Measurements from ENCODE around the gene FRMPD4.
"Not testable (repeated sequence)": the region's sequence is repeated elsewhere in the genome, so short reads cannot be mapped to it uniquely, and the experiment has no call there.

The FRMPD4 gene

DNA sequence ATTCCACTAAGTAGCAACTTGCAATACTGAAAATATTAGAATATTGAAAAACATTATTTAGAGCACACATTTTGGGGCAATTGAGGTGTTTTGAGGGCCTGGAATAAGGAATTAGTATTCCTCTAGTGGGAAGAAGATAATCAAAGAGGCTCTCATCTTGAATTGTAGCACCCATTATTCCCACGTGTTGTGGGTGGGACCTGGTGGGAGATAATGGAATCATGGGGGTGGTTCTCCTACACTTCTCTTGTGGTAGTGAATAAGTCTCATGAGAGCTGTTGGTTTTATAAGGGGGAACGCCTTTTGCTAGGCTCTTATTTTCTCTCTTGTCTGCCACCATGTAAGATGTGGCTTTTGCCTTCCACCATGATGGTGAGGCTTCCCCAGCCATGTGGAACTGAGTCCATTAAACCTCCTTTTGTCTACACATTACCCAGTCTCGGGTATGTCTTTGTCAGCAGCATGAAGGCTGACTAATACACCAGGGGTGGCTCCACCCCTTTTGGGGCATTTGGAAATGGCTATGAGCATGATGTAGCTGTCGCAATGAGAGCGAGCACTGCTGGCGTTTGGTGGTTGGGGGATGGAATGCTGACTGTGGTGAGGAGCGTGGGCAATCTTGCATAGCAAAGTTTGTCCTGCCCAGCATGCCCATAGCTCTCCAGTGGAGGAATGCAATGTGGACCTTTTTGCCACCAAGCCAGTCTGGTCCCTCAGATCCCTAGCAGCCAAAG lies 308.2 kb downstream of the FRMPD4 start:
- no peak for DNase-seq

DNA sequence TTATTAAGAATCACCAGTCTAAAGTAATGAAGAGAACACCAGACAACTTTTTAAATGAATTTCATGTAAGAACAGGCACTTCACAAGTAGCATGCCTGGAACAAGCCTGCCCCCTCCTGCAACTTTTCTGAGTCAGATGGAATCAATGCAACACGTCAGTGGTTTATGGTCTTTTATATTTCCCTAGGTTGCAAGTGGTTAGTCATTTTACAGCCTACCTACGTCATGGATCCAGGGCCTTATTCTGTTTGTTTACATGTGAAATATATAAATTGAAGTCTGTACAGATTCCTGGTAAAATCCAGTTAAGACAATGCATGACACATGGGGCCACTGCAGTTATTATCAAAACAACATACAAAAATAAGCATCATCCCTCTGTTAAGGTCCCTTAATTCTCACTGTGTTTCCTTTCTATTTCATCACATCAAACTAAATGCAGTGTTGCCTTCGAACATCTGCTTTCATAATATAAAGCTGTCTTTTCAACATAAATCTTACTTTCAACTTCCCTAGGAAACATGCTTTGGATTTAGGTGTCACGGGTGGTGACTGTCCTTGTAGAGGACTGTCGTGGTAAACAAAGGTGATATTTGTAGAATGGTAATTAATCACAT lies 309.3 kb downstream of the FRMPD4 start:
- DNase-seq: no peak

GRCh38 chrX:12452268-12452667 lies 314.0 kb downstream of the FRMPD4 start:
- DNase-seq: no peak

- DNase-seq: no peak
Measured at GRCh38 chrX:12460929-12461328, 322.7 kb downstream of the FRMPD4 start.

DNA sequence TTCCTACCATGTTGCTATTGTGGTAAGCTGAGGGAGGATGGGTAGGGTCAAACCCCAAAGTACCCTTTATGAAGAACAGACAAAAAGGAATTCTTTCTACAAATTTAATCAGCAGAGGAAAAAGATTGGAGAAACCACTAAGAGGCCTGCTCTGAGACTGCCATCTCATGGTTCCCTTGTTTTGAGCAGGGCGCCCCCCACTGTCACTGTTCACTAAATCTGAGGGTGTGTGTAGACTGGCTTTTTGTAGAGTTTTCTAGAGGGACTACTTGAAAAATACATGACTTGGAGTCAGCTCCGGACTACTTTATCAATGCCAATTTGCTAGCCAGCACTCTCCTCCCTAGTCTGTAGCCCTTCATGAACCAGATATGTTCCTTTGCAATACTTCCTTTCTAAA lies 324.8 kb downstream of the FRMPD4 start:
- DNase-seq: no peak

DNA sequence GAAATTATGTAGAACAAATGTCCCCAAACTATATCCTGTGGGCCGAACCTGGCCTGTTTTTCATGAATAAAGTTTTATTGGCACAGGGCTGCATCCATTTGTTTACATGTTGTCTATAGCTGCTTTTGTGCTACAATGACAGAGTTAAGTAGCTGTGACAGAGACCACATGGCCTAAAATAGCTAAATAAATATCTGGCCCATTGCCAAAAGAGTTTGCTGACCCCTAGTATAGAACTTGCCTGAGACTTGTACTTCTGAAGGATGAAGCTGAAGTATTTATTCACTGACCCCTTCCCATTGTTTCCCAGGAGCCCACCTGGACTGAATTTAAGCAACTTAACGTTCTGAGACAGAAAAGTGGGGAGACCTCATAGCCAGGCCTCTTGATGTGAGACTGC lies 325.6 kb downstream of the FRMPD4 start:
- no peak for DNase-seq

DNA sequence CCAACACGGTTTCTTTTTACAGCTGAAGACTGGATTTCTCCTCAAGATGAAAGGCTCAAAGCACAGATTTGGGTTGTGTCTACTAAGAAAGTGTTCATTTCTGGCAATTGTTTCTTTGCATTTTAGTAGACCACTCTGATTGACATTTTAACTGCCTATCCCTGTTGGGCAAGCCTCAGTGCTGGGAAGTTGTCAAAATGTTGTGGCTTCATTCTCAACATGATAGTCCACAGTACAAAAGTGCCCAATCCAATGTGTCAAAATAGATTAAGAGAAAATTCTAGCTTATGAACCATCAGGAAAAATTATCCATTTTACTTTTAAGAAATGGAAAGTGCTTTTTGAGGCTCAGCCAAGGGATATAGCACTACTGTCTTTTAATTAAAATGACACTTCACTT lies 329.0 kb downstream of the FRMPD4 start:
- DNase-seq: no peak

DNA sequence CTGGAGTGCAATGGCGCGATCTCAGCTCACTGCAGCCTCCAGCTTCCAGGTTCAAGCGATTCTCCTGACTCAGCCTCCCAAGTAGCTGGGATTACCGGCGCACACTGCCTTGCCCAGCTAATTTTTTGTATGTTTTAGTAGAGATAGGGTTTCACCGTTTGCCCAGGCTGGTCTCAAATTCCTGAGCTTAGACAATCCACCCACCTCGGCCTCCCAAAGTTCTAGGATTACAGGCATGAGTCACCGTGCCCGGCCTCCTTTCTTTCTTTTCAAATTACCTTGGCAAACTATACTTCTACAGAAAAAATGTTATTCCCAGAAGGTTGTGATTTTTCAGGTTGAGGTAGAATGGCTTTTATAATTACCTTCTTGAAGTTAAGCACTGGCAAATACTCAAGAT lies 331.0 kb downstream of the FRMPD4 start:
- DNase-seq: no peak

GRCh38 chrX:12471061-12471460 lies 332.8 kb downstream of the FRMPD4 start:
- DNase-seq: no peak

DNA sequence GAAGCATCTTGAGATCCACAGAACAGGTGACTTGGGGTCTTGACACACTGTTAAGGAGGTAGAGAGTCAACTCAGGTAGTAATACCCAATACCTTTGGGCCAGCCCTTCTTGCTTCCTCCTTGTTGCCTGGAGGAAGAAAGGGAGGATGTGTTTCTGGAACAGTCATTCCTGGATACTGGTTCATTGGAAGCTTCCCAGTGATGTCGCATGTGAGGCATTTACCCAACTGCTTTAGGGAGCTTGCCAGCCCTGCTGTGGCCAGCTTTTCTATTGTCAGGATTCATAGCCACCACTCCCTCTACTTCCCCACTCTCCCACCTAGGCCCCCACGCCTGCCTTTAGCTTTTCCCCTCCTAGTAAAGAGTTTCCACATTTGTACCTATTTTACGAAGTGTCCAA lies 342.7 kb downstream of the FRMPD4 start:
- DNase-seq: no peak

DNA sequence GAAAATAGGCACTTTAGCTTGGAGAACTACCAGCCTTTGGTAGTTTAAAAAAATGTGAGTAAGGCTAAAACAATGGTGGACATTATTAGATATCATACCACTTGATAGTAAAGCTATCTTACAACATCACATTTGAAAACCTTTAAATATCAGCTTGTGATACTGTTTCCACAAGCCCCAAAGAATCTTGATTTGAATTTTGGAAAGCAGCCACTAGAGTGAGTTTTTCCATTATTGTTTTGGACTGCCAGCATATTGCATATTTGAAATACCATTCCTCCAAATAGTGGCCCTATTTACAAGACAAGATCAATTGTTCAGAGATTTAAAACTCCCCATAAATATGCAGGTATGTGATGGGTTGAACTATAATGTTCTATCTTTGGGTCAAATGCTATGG lies 349.9 kb downstream of the FRMPD4 start:
- DNase-seq: no peak

- DNase-seq: no peak
Measured at GRCh38 chrX:12488771-12489170, 350.5 kb downstream of the FRMPD4 start.

- DNase-seq: no peak
Measured at GRCh38 chrX:12489341-12489740, 351.1 kb downstream of the FRMPD4 start.

DNA sequence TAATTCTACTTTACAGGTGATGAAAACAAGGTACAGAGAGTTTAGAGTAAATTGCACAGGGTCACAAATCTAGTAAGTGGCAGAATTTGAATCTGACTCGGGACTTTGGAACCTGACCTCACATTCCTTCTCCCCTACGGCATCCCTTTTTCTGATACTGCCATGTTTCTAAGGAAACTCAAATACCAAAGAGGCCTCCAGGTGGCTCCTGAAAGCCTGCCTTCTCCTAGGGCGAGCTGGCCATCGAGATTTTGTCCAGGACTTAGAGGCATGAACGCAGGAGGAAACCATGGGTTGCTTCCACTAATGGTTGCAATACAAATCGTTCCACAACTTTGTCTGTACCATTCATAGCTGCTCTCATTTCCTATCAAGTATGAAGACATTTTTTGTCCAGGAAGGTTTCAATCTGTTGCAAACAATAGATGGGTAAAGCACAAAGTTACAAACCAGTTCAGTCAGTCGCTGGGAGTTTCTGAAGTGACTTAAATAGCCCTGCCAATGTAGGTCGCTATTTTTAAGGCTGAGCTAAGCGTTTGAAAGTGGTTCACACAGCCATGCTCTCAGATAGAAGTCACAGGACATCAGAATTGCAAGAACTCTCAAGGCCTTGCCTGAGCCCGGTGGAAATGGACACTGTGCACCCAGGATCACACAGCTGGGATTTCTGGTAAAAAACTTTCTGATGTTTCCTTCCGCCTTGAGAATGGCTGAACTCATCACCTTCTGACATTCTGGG lies 356.3 kb downstream of the FRMPD4 start:
- DNase-seq: no peak

GRCh38 chrX:12496343-12496742 lies 358.1 kb downstream of the FRMPD4 start:
- no peak for DNase-seq

DNA sequence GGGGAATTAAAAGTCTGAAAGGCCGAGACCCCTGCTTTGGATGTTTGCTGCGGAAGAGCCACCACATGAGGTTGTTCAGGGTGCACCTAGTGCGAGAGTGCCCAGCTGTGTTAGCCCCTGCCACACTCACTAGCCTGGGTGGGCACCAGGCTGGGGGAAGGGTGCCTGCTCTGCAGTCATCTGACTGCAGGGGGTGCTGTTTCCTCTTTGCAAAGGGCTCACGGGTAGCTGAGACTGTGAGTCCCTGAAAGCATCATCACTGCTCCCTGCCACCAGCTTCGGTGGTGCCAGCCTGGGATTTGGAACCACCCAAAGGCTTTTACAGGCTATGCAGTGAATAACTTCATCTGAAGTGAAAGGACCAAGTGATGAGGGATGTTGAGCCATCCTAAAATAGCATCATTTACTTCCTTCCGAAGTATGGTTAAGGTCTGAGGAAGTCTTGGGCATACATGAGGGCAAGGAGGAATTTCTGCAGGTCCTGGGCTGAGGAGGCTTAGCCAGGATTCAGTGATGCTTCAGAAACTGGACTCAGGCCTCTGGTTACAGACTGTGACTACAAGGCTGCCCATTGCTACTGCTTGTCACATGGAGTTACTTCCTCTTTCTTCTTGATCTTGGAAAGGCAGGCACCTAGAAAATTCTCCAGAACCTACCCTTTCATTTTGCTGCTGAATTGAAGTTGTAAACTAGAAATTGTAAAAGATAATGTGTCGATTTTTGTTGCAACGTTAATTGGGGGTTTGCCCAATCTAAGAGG lies 359.7 kb downstream of the FRMPD4 start:
- DNase-seq: no peak

DNA sequence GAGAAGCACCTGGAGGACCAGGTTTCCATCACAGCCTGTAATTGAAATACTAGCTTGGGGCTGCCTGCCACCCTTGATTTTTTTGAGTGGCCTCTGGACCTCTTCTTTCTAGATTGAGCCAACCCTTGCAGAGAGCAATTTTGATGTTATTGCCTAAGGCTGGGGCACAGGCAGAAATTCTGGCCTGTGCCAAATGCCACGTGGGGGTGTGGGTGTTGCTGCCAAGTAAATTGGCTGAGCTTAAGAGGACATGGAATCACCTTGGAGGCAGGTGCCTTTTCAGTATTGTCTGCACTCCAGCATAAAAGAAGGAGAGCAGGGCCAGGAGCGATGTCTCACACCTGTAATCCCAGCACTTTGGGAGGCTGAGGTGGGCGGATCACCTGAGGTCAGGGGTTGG lies 366.9 kb downstream of the FRMPD4 start:
- no peak for DNase-seq

GRCh38 chrX:12515384-12515783 lies 377.1 kb downstream of the FRMPD4 start:
- not testable (repeated sequence) for DNase-seq

DNA sequence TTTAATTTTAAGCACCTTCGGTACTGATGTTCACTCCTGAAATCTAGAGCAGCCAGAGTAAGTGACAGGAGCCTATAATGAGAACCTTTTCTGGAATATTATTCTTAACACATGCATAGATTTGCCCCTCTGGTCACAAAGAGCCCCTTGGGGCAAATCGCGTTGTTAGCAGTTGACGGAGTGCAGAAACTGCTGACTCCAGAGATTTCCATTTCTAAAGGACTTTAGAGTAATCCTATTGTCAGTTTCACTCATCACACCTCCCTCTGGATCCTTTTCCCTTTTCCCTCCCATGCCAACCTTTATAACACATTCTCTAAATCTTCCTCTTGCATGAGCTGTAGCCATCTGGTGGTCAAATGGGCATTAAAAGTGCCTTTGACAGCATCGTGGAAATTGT lies 388.0 kb downstream of the FRMPD4 start:
- DNase-seq: no peak

DNA sequence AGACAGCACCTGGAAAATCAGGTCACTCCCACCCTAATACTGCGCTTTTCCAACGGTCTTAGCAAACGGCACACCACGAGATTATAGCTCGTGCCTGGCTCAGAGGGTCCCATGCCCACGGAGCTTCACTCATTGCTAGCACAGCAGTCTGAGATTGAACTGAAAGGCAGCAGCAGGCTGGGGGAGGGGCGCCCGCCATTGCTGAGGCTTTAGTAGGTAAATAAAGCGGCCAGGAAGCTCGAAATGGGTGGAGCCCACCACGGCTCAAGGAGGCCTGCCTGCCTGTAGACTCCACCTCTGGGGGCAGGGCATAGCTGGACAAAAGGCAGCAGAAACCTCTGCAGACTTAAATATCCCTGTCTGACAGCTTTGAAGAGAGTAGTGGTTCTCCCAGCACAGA lies 399.8 kb downstream of the FRMPD4 start:
- DNase-seq: not testable (repeated sequence)

DNA sequence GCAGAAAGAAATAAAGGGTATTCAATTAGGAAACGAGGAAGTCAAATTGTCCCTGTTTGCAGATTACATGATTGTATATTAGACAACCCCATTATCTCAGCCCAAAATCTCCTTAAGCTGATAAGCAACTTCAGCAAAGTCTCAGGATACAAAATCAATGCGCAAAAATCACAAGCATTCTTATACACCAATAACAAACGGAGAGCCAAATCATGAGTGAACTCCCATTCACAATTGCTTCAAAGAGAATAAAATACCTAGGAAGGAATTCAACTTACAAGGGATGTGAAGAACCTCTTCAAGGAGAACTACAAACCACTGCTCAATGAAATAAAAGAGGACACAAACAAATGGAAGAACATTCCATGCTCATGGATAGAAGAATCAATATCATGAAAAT lies 404.0 kb downstream of the FRMPD4 start:
- DNase-seq: not testable (repeated sequence)

DNA sequence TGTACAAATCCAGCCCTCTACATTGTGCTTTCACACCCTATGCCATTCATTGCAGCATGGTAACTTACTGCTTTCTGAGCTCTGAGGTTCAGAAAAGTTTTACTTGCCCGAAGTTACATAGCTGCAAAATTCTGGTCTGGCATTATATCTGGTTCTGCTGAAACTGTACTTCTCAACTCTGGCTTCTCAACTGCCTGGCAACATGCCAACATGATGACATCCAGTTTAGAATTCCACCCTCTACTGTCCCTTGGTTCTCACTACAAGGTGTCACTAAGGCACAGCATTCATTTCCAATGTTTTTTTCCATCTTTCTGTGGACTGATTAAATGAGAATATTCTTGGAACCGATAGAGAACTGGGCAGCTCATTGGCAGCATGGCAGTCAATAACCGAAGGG lies 410.1 kb downstream of the FRMPD4 start:
- DNase-seq: no peak

GRCh38 chrX:12548746-12549145 lies 410.5 kb downstream of the FRMPD4 start:
- no peak for DNase-seq

Measured in CD4-positive, alpha-beta T cell treated with Interleukin-17A for 4 hours (primary cell).